K562 (cell line): ENCODE results near the gene CHCHD5. TPM values are rescaled to one million over a fixed set of nuclear protein-coding genes. Genes with fewer than 3 reads are reported as not detected.

ENCODE experiments used
- GTF2F1 ChIP-seq: IDR thresholded peaks from 2 replicates; pipeline ENCODE4 v1.6.1; 2011; ENCODE audit warnings: low read depth, low read length, improper control_type of control experiment
- KDM2B ChIP-seq: fragments of 250-450 bp; sonication (Bioruptor Pico); IDR thresholded peaks from 2 replicates; pipeline ENCODE4 v1.8.0; 2021; ENCODE audit warnings: mild to moderate bottlenecking, moderate library complexity
- KHSRP ChIP-seq: fragments of 450-650 bp; IDR thresholded peaks from 2 replicates; pipeline ENCODE4 v1.6.1; 2017
- MCM7 ChIP-seq, 2 experiments: fragments of 450-650 bp; IDR thresholded peaks; 2 replicates each; pipeline ENCODE4 v1.6.1; 2016 to 2018
- MECOM ChIP-seq: fragments of 250-450 bp; sonication (Bioruptor Pico); IDR thresholded peaks from 2 replicates; pipeline ENCODE4 v1.8.0; 2022; ENCODE audit warnings: inconsistent platforms
- PHB ChIP-seq: fragments of 250-450 bp; sonication (Bioruptor Pico); IDR thresholded peaks from 2 replicates; pipeline ENCODE4 v1.5.0; 2021
- PHF8 ChIP-seq: fragments of 200-600 bp; sonication (generic); IDR thresholded peaks from 2 replicates; pipeline ENCODE4 v1.6.1; 2012; ENCODE audit warnings: mixed run types, mild to moderate bottlenecking, inconsistent platforms, low read length, moderate library complexity, borderline replicate concordance
- POLR3A ChIP-seq: IDR thresholded peaks from 2 replicates; pipeline ENCODE4 v1.6.1; 2011; ENCODE audit warnings: borderline replicate concordance, mild to moderate bottlenecking, moderate library complexity; ENCODE audit not compliant: insufficient read length, insufficient read depth; ENCODE audit errors: extremely low read depth
- PYGO2 ChIP-seq: fragments of 450-650 bp; IDR thresholded peaks from 2 replicates; pipeline ENCODE4 v1.6.1; 2016; ENCODE audit warnings: mild to moderate bottlenecking, missing genetic modification characterization, moderate library complexity, missing compliant biosample characterization
- SRSF7 ChIP-seq: fragments of 200-400 bp; formaldehyde crosslinking; optimal IDR thresholded peaks from 2 replicates; pipeline ENCODE3; 2017; ENCODE audit warnings: mild to moderate bottlenecking, low read depth, low read length
- ZNF699 ChIP-seq: fragments of 250-450 bp; sonication (Bioruptor Pico); IDR thresholded peaks from 2 replicates; pipeline ENCODE4 v1.8.0; 2021; ENCODE audit warnings: mild to moderate bottlenecking, moderate library complexity; ENCODE audit not compliant: insufficient replicate concordance
- polyA plus RNA-seq, 8 experiments: library from polyadenylated mRNA; depleted of rRNA in 4 of 8; stranded (reverse) in 5 of 8; unstranded in 3 of 8; fragments of >200 nt; fragmentation: Nextera tagmentation in 2 of 8; fragmentation: Illumina TruSeq in 1 of 8; extraction: Ambion mirVana in 2 of 8; extraction: Trizol in 1 of 8; gene quantifications; 2 replicates each; pipeline versions ENCODE4 v1.2.1 to v1.2.3, GENCODE V29; 2011 to 2014; ENCODE audit warnings: inconsistent platforms in 1 of 8, missing spikeins in 1 of 8
- total RNA-seq, 7 experiments: library from RNA; depleted of rRNA in 6 of 7; stranded (reverse); fragments of >200 nt in 6 of 7; fragmentation: Illumina TruSeq in 2 of 7; extraction: Trizol in 2 of 7; gene quantifications; 2 replicates each; pipeline versions ENCODE4 v1.2.1 to v1.2.3, GENCODE V29; 2011 to 2021; ENCODE audit warnings: low replicate concordance in 1 of 7
- TF ChIP-seq, protein P1 (sequence below): sonication (generic); formaldehyde crosslinking; IDR thresholded peaks from 2 replicates; pipeline ENCODE4 v1.8.0; 2022; ENCODE audit warnings: mild to moderate bottlenecking, missing genetic modification reagents
- TF ChIP-seq, protein P2 (sequence below): fragments of 250-450 bp; sonication (Bioruptor Pico); IDR thresholded peaks from 2 replicates; pipeline ENCODE4 v1.5.0; 2021; ENCODE audit warnings: mild to moderate bottlenecking, moderate library complexity
- TF ChIP-seq, protein P3 (sequence below): fragments of 250-450 bp; sonication (Bioruptor Pico); IDR thresholded peaks from 2 replicates; pipeline ENCODE4 v1.4.0; 2020; ENCODE audit warnings: mild to moderate bottlenecking
- TF ChIP-seq, protein P4 (sequence below): sonication (generic); formaldehyde crosslinking; IDR thresholded peaks from 2 replicates; pipeline ENCODE4 v1.8.0; 2023; ENCODE audit warnings: mild to moderate bottlenecking, missing genetic modification reagents

CHCHD5 gene
- total and polyA plus RNA-seq, 9 of the 15 experiments (the other 6 are each of a cell fraction or from before 2014, with no cell fraction given) = 7.4 to 79.3 (median 33.4) TPM

DNA sequence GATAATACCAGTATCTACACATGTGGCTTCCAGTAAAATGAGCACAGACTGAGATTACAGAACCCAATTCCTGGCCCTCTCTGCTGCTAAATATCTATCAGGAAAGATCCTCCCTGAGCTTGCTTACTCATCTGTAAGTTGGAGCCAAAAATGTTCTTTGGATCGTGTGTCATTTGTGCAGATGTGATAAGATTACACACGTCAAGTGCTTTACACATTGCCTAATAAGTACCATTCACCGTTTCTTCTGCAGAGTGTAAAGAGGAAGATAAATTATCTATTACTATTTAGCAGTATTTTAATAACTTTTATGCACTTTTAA is 38.1 kb downstream of the CHCHD5 start (continued):
- TF ChIP-seq, protein P1, sequence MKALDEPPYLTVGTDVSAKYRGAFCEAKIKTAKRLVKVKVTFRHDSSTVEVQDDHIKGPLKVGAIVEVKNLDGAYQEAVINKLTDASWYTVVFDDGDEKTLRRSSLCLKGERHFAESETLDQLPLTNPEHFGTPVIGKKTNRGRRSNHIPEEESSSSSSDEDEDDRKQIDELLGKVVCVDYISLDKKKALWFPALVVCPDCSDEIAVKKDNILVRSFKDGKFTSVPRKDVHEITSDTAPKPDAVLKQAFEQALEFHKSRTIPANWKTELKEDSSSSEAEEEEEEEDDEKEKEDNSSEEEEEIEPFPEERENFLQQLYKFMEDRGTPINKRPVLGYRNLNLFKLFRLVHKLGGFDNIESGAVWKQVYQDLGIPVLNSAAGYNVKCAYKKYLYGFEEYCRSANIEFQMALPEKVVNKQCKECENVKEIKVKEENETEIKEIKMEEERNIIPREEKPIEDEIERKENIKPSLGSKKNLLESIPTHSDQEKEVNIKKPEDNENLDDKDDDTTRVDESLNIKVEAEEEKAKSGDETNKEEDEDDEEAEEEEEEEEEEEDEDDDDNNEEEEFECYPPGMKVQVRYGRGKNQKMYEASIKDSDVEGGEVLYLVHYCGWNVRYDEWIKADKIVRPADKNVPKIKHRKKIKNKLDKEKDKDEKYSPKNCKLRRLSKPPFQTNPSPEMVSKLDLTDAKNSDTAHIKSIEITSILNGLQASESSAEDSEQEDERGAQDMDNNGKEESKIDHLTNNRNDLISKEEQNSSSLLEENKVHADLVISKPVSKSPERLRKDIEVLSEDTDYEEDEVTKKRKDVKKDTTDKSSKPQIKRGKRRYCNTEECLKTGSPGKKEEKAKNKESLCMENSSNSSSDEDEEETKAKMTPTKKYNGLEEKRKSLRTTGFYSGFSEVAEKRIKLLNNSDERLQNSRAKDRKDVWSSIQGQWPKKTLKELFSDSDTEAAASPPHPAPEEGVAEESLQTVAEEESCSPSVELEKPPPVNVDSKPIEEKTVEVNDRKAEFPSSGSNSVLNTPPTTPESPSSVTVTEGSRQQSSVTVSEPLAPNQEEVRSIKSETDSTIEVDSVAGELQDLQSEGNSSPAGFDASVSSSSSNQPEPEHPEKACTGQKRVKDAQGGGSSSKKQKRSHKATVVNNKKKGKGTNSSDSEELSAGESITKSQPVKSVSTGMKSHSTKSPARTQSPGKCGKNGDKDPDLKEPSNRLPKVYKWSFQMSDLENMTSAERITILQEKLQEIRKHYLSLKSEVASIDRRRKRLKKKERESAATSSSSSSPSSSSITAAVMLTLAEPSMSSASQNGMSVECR (CRISPR knock-in tag) = no peak
- TF ChIP-seq KHSRP (no peak), ZNF699 (CRISPR knock-in tag) (no peak), KDM2B (no peak), MCM7 (IDR thresholded peaks at IDR 0.05) (no peak), PYGO2 (no peak), PHF8 (no peak), MECOM (CRISPR knock-in tag) (no peak), GTF2F1 (no peak), POLR3A (no peak), SRSF7 (no peak), PHB (no peak)
- TF ChIP-seq, protein P2, sequence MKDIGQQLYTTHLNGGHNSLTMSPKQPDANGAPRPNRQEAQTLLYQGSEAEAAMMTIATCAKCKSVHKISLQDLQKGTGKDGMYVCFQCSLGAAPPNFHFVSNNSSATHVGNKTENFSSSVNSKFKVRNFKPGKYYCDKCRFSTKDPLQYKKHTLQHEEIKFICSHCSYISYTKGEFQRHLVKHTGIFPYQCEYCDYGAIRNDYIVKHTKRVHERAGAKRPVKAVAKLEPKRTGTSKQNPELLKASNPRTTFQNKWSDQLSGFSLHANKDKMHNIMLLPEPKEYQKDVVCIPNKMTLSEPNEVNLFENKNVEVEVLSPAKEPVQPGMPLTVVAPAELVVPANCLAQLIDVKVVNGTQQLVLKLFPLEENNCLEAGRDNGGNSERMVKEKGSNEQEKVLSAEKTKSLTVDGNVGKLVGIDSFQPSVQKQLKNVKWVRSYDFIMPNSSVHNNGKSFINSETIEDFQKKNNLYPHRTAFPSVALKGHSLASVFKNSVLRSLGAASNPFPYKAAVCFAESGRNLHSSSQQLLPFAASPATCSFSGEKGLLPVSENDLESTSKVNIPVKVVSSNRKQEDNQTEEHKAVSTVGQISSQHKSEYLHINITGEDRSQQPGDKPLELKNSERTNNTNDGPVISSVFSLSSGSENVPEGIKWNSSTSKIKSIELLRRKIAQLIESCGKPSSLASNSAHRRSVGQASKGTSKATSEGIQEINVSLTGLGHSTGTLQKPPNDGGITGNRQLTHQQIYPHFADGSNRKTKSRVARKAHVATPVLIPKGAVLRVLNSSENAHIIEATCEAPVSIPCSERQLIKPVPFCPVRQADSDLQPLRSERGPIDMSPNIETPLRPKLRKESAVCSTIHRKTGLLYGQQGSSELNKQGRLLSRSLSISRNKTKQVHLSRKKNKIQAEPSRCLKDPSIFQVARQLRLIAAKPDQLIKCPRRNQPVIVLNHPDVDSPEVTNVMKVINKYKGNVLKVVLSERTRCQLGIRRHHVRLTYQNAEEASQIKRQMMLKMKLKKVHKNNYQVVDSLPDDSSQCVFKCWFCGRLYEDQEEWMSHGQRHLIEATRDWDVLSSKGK (CRISPR knock-in tag) = no peak
- TF ChIP-seq, protein P3, sequence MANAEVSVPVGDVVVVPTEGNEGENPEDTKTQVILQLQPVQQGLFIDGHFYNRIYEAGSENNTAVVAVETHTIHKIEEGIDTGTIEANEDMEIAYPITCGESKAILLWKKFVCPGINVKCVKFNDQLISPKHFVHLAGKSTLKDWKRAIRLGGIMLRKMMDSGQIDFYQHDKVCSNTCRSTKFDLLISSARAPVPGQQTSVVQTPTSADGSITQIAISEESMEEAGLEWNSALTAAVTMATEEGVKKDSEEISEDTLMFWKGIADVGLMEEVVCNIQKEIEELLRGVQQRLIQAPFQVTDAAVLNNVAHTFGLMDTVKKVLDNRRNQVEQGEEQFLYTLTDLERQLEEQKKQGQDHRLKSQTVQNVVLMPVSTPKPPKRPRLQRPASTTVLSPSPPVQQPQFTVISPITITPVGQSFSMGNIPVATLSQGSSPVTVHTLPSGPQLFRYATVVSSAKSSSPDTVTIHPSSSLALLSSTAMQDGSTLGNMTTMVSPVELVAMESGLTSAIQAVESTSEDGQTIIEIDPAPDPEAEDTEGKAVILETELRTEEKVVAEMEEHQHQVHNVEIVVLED (CRISPR knock-in tag) = no peak
- TF ChIP-seq, protein P4, sequence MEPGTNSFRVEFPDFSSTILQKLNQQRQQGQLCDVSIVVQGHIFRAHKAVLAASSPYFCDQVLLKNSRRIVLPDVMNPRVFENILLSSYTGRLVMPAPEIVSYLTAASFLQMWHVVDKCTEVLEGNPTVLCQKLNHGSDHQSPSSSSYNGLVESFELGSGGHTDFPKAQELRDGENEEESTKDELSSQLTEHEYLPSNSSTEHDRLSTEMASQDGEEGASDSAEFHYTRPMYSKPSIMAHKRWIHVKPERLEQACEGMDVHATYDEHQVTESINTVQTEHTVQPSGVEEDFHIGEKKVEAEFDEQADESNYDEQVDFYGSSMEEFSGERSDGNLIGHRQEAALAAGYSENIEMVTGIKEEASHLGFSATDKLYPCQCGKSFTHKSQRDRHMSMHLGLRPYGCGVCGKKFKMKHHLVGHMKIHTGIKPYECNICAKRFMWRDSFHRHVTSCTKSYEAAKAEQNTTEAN (CRISPR knock-in tag) = no peak
